Measurements from ENCODE around the gene METTL16.

The METTL16 gene

GRCh38 chr17:2517539-2517938 lies 5.9 kb upstream of the METTL16 start:
- H3K9ac ChIP-seq (ENCODE audit: low read length): no peak overlapping the region
- no peak overlapping the region for H3K4me3 ChIP-seq (ENCODE audit: insufficient read depth, low read length, poor library complexity, severe bottlenecking)
- H3K9me2 ChIP-seq (replicated peaks; ENCODE audit: insufficient read depth, low read length): no peaks in the 10 kb centered on the region
- no peak overlapping the region for H3K27ac ChIP-seq (ENCODE audit: low read depth, low read length)
- no peak overlapping the region for H3K4me2 ChIP-seq (ENCODE audit: low read depth, low read length, poor library complexity, severe bottlenecking)
- H3K36me3 ChIP-seq (ENCODE audit: low read length): no peaks in the 10 kb centered on the region
- peaks cover 7% of the 10 kb centered on the region; the same call in 1 of the 2 replicates for H3F3A ChIP-seq (ENCODE audit: insufficient read depth)
- H3K27me3 ChIP-seq (ENCODE audit: low read length): no peaks in the 10 kb centered on the region
- no peak overlapping the region for H2AFZ ChIP-seq (ENCODE audit: low read depth, low read length, severe bottlenecking)
- H3K79me2 ChIP-seq (ENCODE audit: insufficient read depth, low read length): no peaks in the 10 kb centered on the region
- H3K9me3 ChIP-seq (ENCODE audit: insufficient read depth, low read length): no peaks in the 10 kb centered on the region
- no peaks in the 10 kb centered on the region for H4K20me1 ChIP-seq (ENCODE audit: low read depth, low read length)
- TF ChIP-seq CTCF (IDR thresholded peaks at IDR 0.05; ENCODE audit: insufficient read depth, low read length, poor library complexity, severe bottlenecking) (no peak), EZH2phosphoT487 (conservative IDR thresholded peaks at IDR 0.05; ENCODE audit: low read length) (no peak)

- no peaks in the 10 kb centered on the region for H3K9me2 ChIP-seq (replicated peaks; ENCODE audit: insufficient read depth, low read length)
- H3K27me3 ChIP-seq (ENCODE audit: low read length): no peaks in the 10 kb centered on the region
- TF ChIP-seq CTCF (IDR thresholded peaks at IDR 0.05; ENCODE audit: insufficient read depth, low read length, poor library complexity, severe bottlenecking) (no peak), EZH2phosphoT487 (conservative IDR thresholded peaks at IDR 0.05; ENCODE audit: low read length) (no peak)
- no peaks in the 10 kb centered on the region for H3K36me3 ChIP-seq (ENCODE audit: low read length)
- peak overlapping the region; percentile 85 for H2AFZ ChIP-seq (ENCODE audit: low read depth, low read length, severe bottlenecking)
- H3F3A ChIP-seq (ENCODE audit: insufficient read depth): peaks cover 11% of the 10 kb centered on the region; the same call in 1 of the 2 replicates
- H4K20me1 ChIP-seq (ENCODE audit: low read depth, low read length): no peaks in the 10 kb centered on the region
- peaks cover 39% of the 10 kb centered on the region for H3K79me2 ChIP-seq (ENCODE audit: insufficient read depth, low read length)
- no peaks in the 10 kb centered on the region for H3K9me3 ChIP-seq (ENCODE audit: insufficient read depth, low read length)
- peak overlapping the region; percentile 80 for H3K27ac ChIP-seq (ENCODE audit: low read depth, low read length)
- H3K4me2 ChIP-seq (ENCODE audit: low read depth, low read length, poor library complexity, severe bottlenecking): peak overlapping the region; percentile 72
- H3K9ac ChIP-seq (ENCODE audit: low read length): peak overlapping the region; percentile 85
- H3K4me3 ChIP-seq (ENCODE audit: insufficient read depth, low read length, poor library complexity, severe bottlenecking): peak overlapping the region; percentile 90
Measured at GRCh38 chr17:2511138-2511461, 588 bp downstream of the METTL16 start.

- Histone ChIP-seq H3K79me2 (ENCODE audit: insufficient read depth, low read length) (peaks cover 43% of the 10 kb centered on the region), H3K36me3 (ENCODE audit: low read length) (no peaks in the 10 kb centered on the region), H3K27me3 (ENCODE audit: low read length) (no peaks in the 10 kb centered on the region), H4K20me1 (ENCODE audit: low read depth, low read length) (no peaks in the 10 kb centered on the region), H3K27ac (ENCODE audit: low read depth, low read length) (peak overlapping the region; percentile 80; the same call in 1 of the 2 replicates), H2AFZ (ENCODE audit: low read depth, low read length, severe bottlenecking) (no peak overlapping the region), H3K9me2 (replicated peaks; ENCODE audit: insufficient read depth, low read length) (no peaks in the 10 kb centered on the region), H3K4me2 (ENCODE audit: low read depth, low read length, poor library complexity, severe bottlenecking) (peak overlapping the region; percentile 72), H3K9me3 (ENCODE audit: insufficient read depth, low read length) (no peaks in the 10 kb centered on the region), H3F3A (ENCODE audit: insufficient read depth) (peaks cover 11% of the 10 kb centered on the region; the same call in 1 of the 2 replicates), H3K4me3 (ENCODE audit: insufficient read depth, low read length, poor library complexity, severe bottlenecking) (peak overlapping the region; percentile 90), H3K9ac (ENCODE audit: low read length) (peak overlapping the region; percentile 85)
- TF ChIP-seq EZH2phosphoT487 (conservative IDR thresholded peaks at IDR 0.05; ENCODE audit: low read length) (no peak), CTCF (IDR thresholded peaks at IDR 0.05; ENCODE audit: insufficient read depth, low read length, poor library complexity, severe bottlenecking) (no peak)
Measured at GRCh38 chr17:2510559-2510958, 1.1 kb downstream of the METTL16 start.
